H9 (cell line): ENCODE results near the gene MMP15. TPM values are rescaled to one million over a fixed set of nuclear protein-coding genes. Genes with fewer than 3 reads are reported as not detected.

Experiments
- DNase-seq: peaks from one replicate; pipeline ENCODE4 v3.0.0-alpha.2; 2017
- H2AFZ ChIP-seq: one replicate; pipeline ENCODE4 v1.6.1; 2013; ENCODE audit warnings: mild to moderate bottlenecking, low read length, control low read depth, moderate library complexity
- H2AK5ac ChIP-seq: 2 replicates; pipeline ENCODE4 v1.6.1; 2013; ENCODE audit warnings: low read length, control low read depth, mixed read lengths; ENCODE audit not compliant: insufficient read length
- H2BK120ac ChIP-seq: one replicate; pipeline ENCODE4 v1.6.1; 2013; ENCODE audit warnings: low read depth, mild to moderate bottlenecking, low read length, control low read depth, inconsistent platforms; ENCODE audit not compliant: poor library complexity, severe bottlenecking
- H2BK12ac ChIP-seq: 2 replicates; pipeline ENCODE4 v1.6.1; 2013; ENCODE audit warnings: low read length, control low read depth, mixed read lengths, low read depth; ENCODE audit not compliant: insufficient read length
- H2BK15ac ChIP-seq: 2 replicates; pipeline ENCODE4 v1.6.1; 2013; ENCODE audit warnings: low read depth, low read length, control low read depth
- H2BK20ac ChIP-seq: one replicate; pipeline ENCODE4 v1.6.1; 2013; ENCODE audit warnings: low read depth, mild to moderate bottlenecking, low read length, control low read depth, inconsistent platforms; ENCODE audit not compliant: poor library complexity, severe bottlenecking
- H2BK5ac ChIP-seq: 2 replicates; pipeline ENCODE4 v1.6.1; 2013; ENCODE audit warnings: low read length, control low read depth, mixed read lengths; ENCODE audit not compliant: insufficient read length
- H3K14ac ChIP-seq: 2 replicates; pipeline ENCODE4 v1.6.1; 2013; ENCODE audit warnings: low read length, control low read depth; ENCODE audit not compliant: insufficient read depth
- H3K18ac ChIP-seq: 2 replicates; pipeline ENCODE4 v1.6.1; 2013; ENCODE audit warnings: low read depth, mild to moderate bottlenecking, mixed read lengths, low read length, control low read depth; ENCODE audit not compliant: insufficient read length
- H3K23ac ChIP-seq: 2 replicates; pipeline ENCODE4 v1.6.1; 2013; ENCODE audit warnings: low read length, control low read depth, mixed read lengths, low read depth; ENCODE audit not compliant: insufficient read length
- H3K23me2 ChIP-seq: 2 replicates; pipeline ENCODE4 v1.6.1; 2013; ENCODE audit warnings: low read depth, mild to moderate bottlenecking, mixed read lengths, low read length, control low read depth; ENCODE audit not compliant: insufficient read length, poor library complexity, severe bottlenecking
- H3K27ac ChIP-seq: 2 replicates; pipeline ENCODE4 v1.5.1; 2013; ENCODE audit warnings: low read length, control low read depth, mixed read lengths, low read depth; ENCODE audit not compliant: insufficient read length
- H3K27me3 ChIP-seq: 2 replicates; pipeline ENCODE4 v1.6.1; 2013; ENCODE audit warnings: low read length, control low read depth, inconsistent platforms; ENCODE audit not compliant: insufficient read depth
- H3K4ac ChIP-seq: 2 replicates; pipeline ENCODE4 v1.6.1; 2013; ENCODE audit warnings: low read depth, mild to moderate bottlenecking, control low read depth, inconsistent platforms, low read length, moderate library complexity
- H3K4me1 ChIP-seq: 2 replicates; pipeline ENCODE4 v1.6.1; 2013; ENCODE audit warnings: low read length, control low read depth, inconsistent platforms; ENCODE audit not compliant: insufficient read depth
- H3K4me2 ChIP-seq: 2 replicates; pipeline ENCODE4 v1.6.1; 2013; ENCODE audit warnings: low read length, control low read depth, mixed read lengths; ENCODE audit not compliant: insufficient read length, insufficient read depth
- H3K56ac ChIP-seq: 2 replicates; pipeline ENCODE4 v1.6.1; 2013; ENCODE audit warnings: low read depth, mild to moderate bottlenecking, mixed read lengths, low read length, control low read depth; ENCODE audit not compliant: insufficient read length
- H3K79me1 ChIP-seq: 2 replicates; pipeline ENCODE4 v1.6.1; 2013; ENCODE audit warnings: low read depth, mild to moderate bottlenecking, moderate library complexity, low read length, control low read depth, inconsistent platforms; ENCODE audit not compliant: insufficient read depth, poor library complexity, severe bottlenecking
- H3K79me2 ChIP-seq: 2 replicates; pipeline ENCODE4 v1.6.1; 2013; ENCODE audit warnings: low read length, control low read depth, inconsistent platforms; ENCODE audit not compliant: insufficient read depth
- H3K9ac ChIP-seq: 2 replicates; pipeline ENCODE4 v1.6.1; 2013; ENCODE audit warnings: low read length, control low read depth, mixed read lengths; ENCODE audit not compliant: insufficient read length; ENCODE audit errors: extremely low read depth
- H3K9me3 ChIP-seq: one replicate; pipeline ENCODE4 v1.6.1; 2013; ENCODE audit warnings: low read depth, low read length, inconsistent platforms; ENCODE audit not compliant: control insufficient read depth
- H3T11ph ChIP-seq: one replicate; pipeline ENCODE4 v1.6.1; 2013; ENCODE audit warnings: mild to moderate bottlenecking, low read length, control low read depth, inconsistent platforms
- H4K20me1 ChIP-seq: one replicate; pipeline ENCODE4 v1.6.1; 2013; ENCODE audit not compliant: control insufficient read depth, insufficient read length, insufficient read depth
- H4K5ac ChIP-seq: 2 replicates; pipeline ENCODE4 v1.6.1; 2013; ENCODE audit warnings: low read depth, mild to moderate bottlenecking, mixed read lengths, low read length, control low read depth; ENCODE audit not compliant: insufficient read length
- H4K8ac ChIP-seq: replicated peaks from 2 replicates; pipeline ENCODE4 v1.6.1; 2013; ENCODE audit warnings: low read length, control low read depth, mixed read lengths, low read depth; ENCODE audit not compliant: insufficient read length
- H4K91ac ChIP-seq: 2 replicates; pipeline ENCODE4 v1.6.1; 2013; ENCODE audit warnings: low read depth, mild to moderate bottlenecking, moderate library complexity, mixed read lengths, low read length, control low read depth; ENCODE audit not compliant: insufficient read length
- H3K27ac Mint-ChIP-seq, 3 experiments: 2 replicates in 2 of 3; 3 replicates in 1 of 3; pipeline ENCODE4 v1.8.0; 2020 to 2021; ENCODE audit warnings: mixed read lengths in 3 of 3, mild to moderate bottlenecking in 1 of 3, moderate library complexity in 1 of 3
- H3K27me3 Mint-ChIP-seq: 2 replicates; pipeline ENCODE4 v1.8.0; 2021; ENCODE audit warnings: low read depth, mild to moderate bottlenecking, moderate library complexity, mixed read lengths
- H3K36me3 Mint-ChIP-seq, 3 experiments: 2 replicates in 2 of 3; 3 replicates in 1 of 3; pipeline ENCODE4 v1.8.0; 2020 to 2021; ENCODE audit warnings: low read depth in 3 of 3, mixed read lengths in 3 of 3; ENCODE audit not compliant: insufficient read depth in 1 of 3
- H3K4me1 Mint-ChIP-seq, 2 experiments: 2 replicates each; pipeline ENCODE4 v1.8.0; 2020; ENCODE audit warnings: mixed read lengths in 2 of 2
- H3K4me3 Mint-ChIP-seq, 2 experiments: 2 replicates in 1 of 2; 3 replicates in 1 of 2; pipeline ENCODE4 v1.8.0; 2020 to 2021; ENCODE audit warnings: mild to moderate bottlenecking in 2 of 2, mixed read lengths in 2 of 2, moderate library complexity in 1 of 2
- H3K9me3 Mint-ChIP-seq, 2 experiments: 2 replicates in 1 of 2; 3 replicates in 1 of 2; pipeline ENCODE4 v1.8.0; 2020; ENCODE audit warnings: mild to moderate bottlenecking in 2 of 2, mixed read lengths in 2 of 2, moderate library complexity in 1 of 2
- WGBS: extraction: QIAGEN DNeasy Blood & Tissue Kit; methylation state at CpG from one replicate; pipeline ENCODE4 v1.1.7; 2013; ENCODE audit warnings: missing lambda C conversion rate, low lambda C conversion rate, mixed read lengths; ENCODE audit not compliant: insufficient read length; ENCODE audit errors: extremely low coverage; 5-methylcytosine and 5-hydroxymethylcytosine counted together
- total RNA-seq: library from RNA; stranded (reverse); gene quantifications from 2 replicates; pipeline ENCODE4 v1.2.1, GENCODE V29; 2021
- TF ChIP-seq, protein P1 (sequence below): fragments of 200-600 bp; sonication (generic); conservative IDR thresholded peaks from 3 replicates; pipeline ENCODE4 v1.8.0; 2021; ENCODE audit warnings: antibody characterized with exemption, mild to moderate bottlenecking

MMP15 gene
- total RNA-seq, 1 experiment from 2014 or later = 32.9 TPM

DNA sequence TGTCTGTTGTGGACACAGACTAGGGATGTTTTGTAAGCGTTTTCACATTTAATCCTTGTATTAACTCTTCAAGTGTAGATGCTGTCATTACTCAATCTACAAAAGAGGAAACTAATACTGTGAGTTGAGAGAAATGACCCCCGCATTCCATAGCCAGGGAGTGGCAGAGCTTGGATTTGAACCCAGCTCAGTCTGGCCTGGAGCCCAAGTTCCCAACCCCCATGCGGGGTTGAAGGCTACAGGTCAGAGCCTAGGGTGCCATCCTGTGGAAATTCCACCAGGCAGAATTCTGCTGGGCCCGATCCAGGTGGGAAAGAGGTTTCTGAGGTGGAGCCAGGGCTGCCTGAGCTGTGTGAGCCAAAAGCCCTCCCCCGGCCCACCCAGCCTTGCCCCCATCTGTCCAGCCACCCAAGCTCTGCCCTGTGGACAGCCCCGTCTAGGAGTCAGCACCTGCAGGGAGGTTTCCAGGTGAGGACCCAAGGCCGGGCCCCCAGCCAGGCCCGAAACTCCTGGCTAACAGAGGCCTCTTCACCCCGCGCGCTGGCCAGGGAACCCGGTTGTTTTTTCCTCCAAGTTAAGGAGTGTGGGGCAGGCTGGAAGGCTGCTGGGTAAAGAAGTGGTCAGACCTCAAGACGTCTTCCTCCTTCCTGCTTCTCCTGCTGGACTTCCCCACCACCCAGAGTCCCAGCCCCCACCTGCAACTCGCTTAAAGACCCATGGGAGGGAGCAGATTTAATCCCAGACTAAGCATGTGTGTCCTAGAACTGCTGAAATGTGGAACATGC, 5.7 kb downstream of the MMP15 start:
- DNase-seq = no peak
- Histone ChIP-seq H2BK20ac (no peak overlapping the region), H3T11ph (no peak overlapping the region), H3K4me1 (peaks cover 12% of the 10 kb centered on the region; the same call in 1 of the 2 replicates), H3K23ac (no peak overlapping the region), H3K4me2 (no peak overlapping the region), H3K27me3 (no peaks in the 10 kb centered on the region), H4K8ac (no peak overlapping the region), H3K56ac (no peak overlapping the region), H3K23me2 (peaks cover 12% of the 10 kb centered on the region), H3K79me1 (peaks cover 2% of the 10 kb centered on the region), H2AK5ac (no peak overlapping the region), H2BK12ac (no peak overlapping the region), H4K20me1 (no peaks in the 10 kb centered on the region), H3K18ac (no peak overlapping the region), H3K27ac (no peak overlapping the region), H2AFZ (no peak overlapping the region), H3K79me2 (peaks cover 2% of the 10 kb centered on the region; the same call in 1 of the 2 replicates), H3K9ac (no peak overlapping the region), H4K91ac (no peak overlapping the region), H3K9me3 (no peaks in the 10 kb centered on the region), H4K5ac (no peak overlapping the region), H3K4ac (no peak overlapping the region), H2BK120ac (no peak overlapping the region), H3K14ac (no peak overlapping the region), H2BK5ac (no peak overlapping the region), H2BK15ac (no peak overlapping the region)
- Mint-ChIP-seq H3K36me3 (peaks cover 0 to 6% (median 5%) of the 10 kb centered on the region in 3 experiments; a peak in 3 of 7 replicates), H3K4me3 (no peak overlapping the region; a peak in 1 of 5 replicates), H3K27me3 (no peaks in the 10 kb centered on the region), H3K4me1 (peaks cover 29 to 40% of the 10 kb centered on the region in 2 experiments), H3K9me3 (no peaks in the 10 kb centered on the region), H3K27ac (peak overlapping the region in 2 of 3 experiments; percentile 75 to 78; a peak in 4 of 7 replicates)
- TF ChIP-seq, protein P1, sequence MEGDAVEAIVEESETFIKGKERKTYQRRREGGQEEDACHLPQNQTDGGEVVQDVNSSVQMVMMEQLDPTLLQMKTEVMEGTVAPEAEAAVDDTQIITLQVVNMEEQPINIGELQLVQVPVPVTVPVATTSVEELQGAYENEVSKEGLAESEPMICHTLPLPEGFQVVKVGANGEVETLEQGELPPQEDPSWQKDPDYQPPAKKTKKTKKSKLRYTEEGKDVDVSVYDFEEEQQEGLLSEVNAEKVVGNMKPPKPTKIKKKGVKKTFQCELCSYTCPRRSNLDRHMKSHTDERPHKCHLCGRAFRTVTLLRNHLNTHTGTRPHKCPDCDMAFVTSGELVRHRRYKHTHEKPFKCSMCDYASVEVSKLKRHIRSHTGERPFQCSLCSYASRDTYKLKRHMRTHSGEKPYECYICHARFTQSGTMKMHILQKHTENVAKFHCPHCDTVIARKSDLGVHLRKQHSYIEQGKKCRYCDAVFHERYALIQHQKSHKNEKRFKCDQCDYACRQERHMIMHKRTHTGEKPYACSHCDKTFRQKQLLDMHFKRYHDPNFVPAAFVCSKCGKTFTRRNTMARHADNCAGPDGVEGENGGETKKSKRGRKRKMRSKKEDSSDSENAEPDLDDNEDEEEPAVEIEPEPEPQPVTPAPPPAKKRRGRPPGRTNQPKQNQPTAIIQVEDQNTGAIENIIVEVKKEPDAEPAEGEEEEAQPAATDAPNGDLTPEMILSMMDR = no peak
- no CpG with 5 or more reads among the region's 14 CpGs for WGBS
